Omental fat pad (tissue), 4 donors: ENCODE measurements around the gene PITPNC1. TPM values are rescaled to one million over a fixed set of nuclear protein-coding genes. Genes with fewer than 3 reads are reported as not detected.
A peak's percentile ranks its signal among the peaks of the same experiment; 100 is the strongest.
"Not testable (repeated sequence)": the region's sequence is repeated elsewhere in the genome, so short reads cannot be mapped to it uniquely, and the experiment has no call there.

Experiments
- ATAC-seq: fragments of 150-250 bp; one replicate; pipeline ENCODE4 v1.9.1; 2016; ENCODE audit warnings: mild to moderate bottlenecking, moderate library complexity; ENCODE audit not compliant: low FRiP score
- DNase-seq: peaks from one replicate; pipeline ENCODE4 v3.0.0-alpha.2; 2019; ENCODE audit warnings: low spot score
- CTCF ChIP-seq, 3 donors: fragments of 450-650 bp; IDR thresholded peaks; one replicate each; pipeline ENCODE4 v1.5.1; 2016 to 2017; ENCODE audit warnings: antibody characterized with exemption in 3 of 3, mild to moderate bottlenecking in 3 of 3, moderate library complexity in 2 of 3
- total RNA-seq, 4 donors: library from RNA; depleted of rRNA; stranded (reverse); fragments of >200 nt; gene quantifications; one replicate each; pipeline ENCODE4 v1.1.0, GENCODE V29; 2016

The PITPNC1 gene
- total RNA-seq, 4 donors from 2014 or later, result 22.6 to 53.4 (median 35.0) TPM

- no peak for ATAC-seq
- DNase-seq, result no peak
- no peak for TF ChIP-seq CTCF (IDR thresholded peaks at IDR 0.05)
Observed at GRCh38 chr17:67422897-67423296, 45.8 kb downstream of the PITPNC1 start.

- ATAC-seq, result no peak
- TF ChIP-seq CTCF (IDR thresholded peaks at IDR 0.05), result no peak
- no peak for DNase-seq
Observed at GRCh38 chr17:67425571-67426160, 48.6 kb downstream of the PITPNC1 start.

GRCh38 chr17:67427424-67427823, 50.3 kb downstream of the PITPNC1 start:
- TF ChIP-seq CTCF (IDR thresholded peaks at IDR 0.05), result no peak
- ATAC-seq (no peak), DNase-seq (no peak)

GRCh38 chr17:67430515-67430914, 53.4 kb downstream of the PITPNC1 start:
- not testable (repeated sequence) for DNase-seq, ATAC-seq

- ATAC-seq (peak; percentile 68), DNase-seq (no peak)
- no peak for TF ChIP-seq CTCF (IDR thresholded peaks at IDR 0.05)
Observed at GRCh38 chr17:67431249-67432015, 54.4 kb downstream of the PITPNC1 start.

GRCh38 chr17:67433248-67433924, 56.3 kb downstream of the PITPNC1 start:
- no peak for TF ChIP-seq CTCF (IDR thresholded peaks at IDR 0.05)
- no peak for DNase-seq
- no peak for ATAC-seq

- no peak for ATAC-seq
- no peak for DNase-seq
- no peak for TF ChIP-seq CTCF (IDR thresholded peaks at IDR 0.05)
Observed at GRCh38 chr17:67434061-67434525, 57.0 kb downstream of the PITPNC1 start.
